ENCODE measurements around the gene DLEC1. TPM values are rescaled to one million over a fixed set of nuclear protein-coding genes. Genes with fewer than 3 reads are reported as not detected.

The DLEC1 gene
- polyA plus RNA-seq, 2 of the 4 experiments (the other 2 are of a cell fraction): 0.10 TPM; not detected in 1

GRCh38 chr3:38119821-38120692 is 81.0 kb downstream of the DLEC1 start:
- no peaks in the 10 kb centered on the region for H3K4me1 ChIP-seq
- no peak for DNase-seq (ENCODE audit: low read depth in 1 of 2, low spot score in 1 of 2)
- WGBS (ENCODE audit: missing lambda C conversion rate): 97% methylated on average over 6 of the region's 7 CpGs
- ATAC-seq: no peak
- TF ChIP-seq MAX (IDR thresholded peaks at IDR 0.05) (no peak), REST (IDR thresholded peaks at IDR 0.05) (no peak)
- ChIA-PET CTCF (interaction anchor here (0.8 to 1.7 kb wide), 8 partner anchors 9 to 265 kb away, joined by 3 to 6 read pairs (median 4); no protein-coding TSS in a partner anchor), POLR2A (no interaction called here)
- no peak overlapping the region for H3K4me3 ChIP-seq
- H3K4me2 ChIP-seq: no peak overlapping the region
- H3K9me3 ChIP-seq: no peaks in the 10 kb centered on the region
- no peak overlapping the region for H3K27ac ChIP-seq
- FAIRE-seq: no peak

- FAIRE-seq: no peak
- no peak for ATAC-seq
- Histone ChIP-seq H3K27ac (no peak overlapping the region), H3K9me3 (no peaks in the 10 kb centered on the region), H3K4me3 (no peak overlapping the region), H3K4me1 (no peaks in the 10 kb centered on the region), H3K4me2 (no peak overlapping the region)
- DNase-seq (ENCODE audit: low read depth in 1 of 2, low spot score in 1 of 2): no peak
- ChIA-PET POLR2A (no interaction called here), CTCF (interaction anchor here (1.2 to 1.7 kb wide), 3 partner anchors 8 to 117 kb away, joined by 5 to 6 read pairs (median 5); no protein-coding TSS in a partner anchor)
- 85% methylated on average over 11 of the region's 11 CpGs for WGBS (ENCODE audit: missing lambda C conversion rate)
- TF ChIP-seq HOXB13 (CRISPR knock-in tag; IDR thresholded peaks at IDR 0.05; ENCODE audit: low read depth): no peak
- no peak for TF ChIP-seq HMGXB4 (CRISPR knock-in tag; IDR thresholded peaks at IDR 0.05; ENCODE audit: borderline replicate concordance)
- no peak for TF ChIP-seq FOXS1 (CRISPR knock-in tag; IDR thresholded peaks at IDR 0.05)
- no peak for TF ChIP-seq ZFP36 (IDR thresholded peaks at IDR 0.05; ENCODE audit: borderline replicate concordance, partially characterized antibody)
- no peak for TF ChIP-seq RCOR1 (IDR thresholded peaks at IDR 0.05; ENCODE audit: low read depth, low read length)
- no peak for TF ChIP-seq GATA3 (IDR thresholded peaks at IDR 0.05; ENCODE audit: borderline replicate concordance)
- TF ChIP-seq TP53 (CRISPR knock-in tag; IDR thresholded peaks at IDR 0.05): no peak
- no peak for TF ChIP-seq REST (IDR thresholded peaks at IDR 0.05)
- no peak for TF ChIP-seq NFE2L2 (conservative IDR thresholded peaks at IDR 0.05; ENCODE audit: low read length)
These were observed 81.9 kb downstream of the DLEC1 start for GRCh38 chr3:38120693-38121450.

All from A549 (cell line).